ENCODE data around the gene LRRC8D. TPM values are rescaled to one million over a fixed set of nuclear protein-coding genes. Genes with fewer than 3 reads are reported as not detected.

LRRC8D gene
- total RNA-seq, 1 donor from 2014 or later: 6.8 TPM

- no peak for DNase-seq
- no peak for ATAC-seq
- intact Hi-C loops (cut with micrococcal nuclease): no loop called here
Observed at GRCh38 chr1:89927049-89927448, 106.2 kb downstream of the LRRC8D start.

DNA sequence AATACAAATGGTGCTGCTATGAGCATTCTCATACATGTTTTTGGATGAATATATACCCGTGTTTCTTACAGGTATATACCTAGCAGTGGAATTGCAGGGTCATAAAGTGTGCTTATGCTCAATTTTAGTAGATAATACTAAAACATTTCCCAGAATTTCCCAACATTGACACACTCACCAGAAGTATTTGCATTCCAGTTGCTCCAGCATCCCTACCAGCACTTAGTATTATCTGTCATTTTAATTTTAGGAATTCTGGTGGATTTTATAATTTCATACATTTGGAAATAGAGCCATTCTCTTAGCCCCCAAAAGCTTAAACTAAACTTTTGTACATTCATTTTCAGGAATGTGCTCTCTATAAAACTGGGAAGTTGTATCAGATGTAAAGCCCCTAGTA lies 106.6 kb downstream of the LRRC8D start:
- intact Hi-C loops (cut with micrococcal nuclease): no loop called here
- no peak for DNase-seq
- no peak for ATAC-seq

DNA sequence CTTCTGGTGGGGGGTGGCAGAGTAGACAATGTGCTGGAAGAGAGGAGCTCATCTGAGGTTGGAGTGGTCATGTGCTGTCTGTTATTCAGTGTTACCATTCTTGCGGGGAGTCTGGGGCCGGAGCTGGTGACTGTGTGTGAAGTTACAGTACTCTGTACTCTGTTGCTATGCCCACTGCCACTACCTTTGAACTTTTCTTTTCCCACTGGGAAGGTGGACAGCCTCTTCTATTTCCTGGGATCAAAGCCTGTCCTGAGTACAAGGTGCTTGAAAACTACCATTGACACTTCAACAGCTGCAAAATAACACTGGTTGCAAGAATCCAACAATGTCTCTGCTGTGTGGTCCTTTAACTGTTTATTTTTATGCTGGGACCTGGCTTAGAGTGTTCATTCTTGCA lies 107.7 kb downstream of the LRRC8D start:
- no peak for DNase-seq
- intact Hi-C loops (cut with micrococcal nuclease): no loop called here
- peak; percentile 32 for ATAC-seq

- no peak for ATAC-seq
- DNase-seq: no peak
- intact Hi-C loops (cut with micrococcal nuclease): no loop called here
Observed at GRCh38 chr1:89929467-89930063, 108.7 kb downstream of the LRRC8D start.

GRCh38 chr1:89930579-89930978 lies 109.7 kb downstream of the LRRC8D start:
- DNase-seq (no peak), ATAC-seq (no peak)
- intact Hi-C loops (cut with micrococcal nuclease): no loop called here

GRCh38 chr1:89931964-89932363 lies 111.1 kb downstream of the LRRC8D start:
- ATAC-seq (no peak), DNase-seq (no peak)
- intact Hi-C loops (cut with micrococcal nuclease): no loop called here

- ATAC-seq (no peak), DNase-seq (no peak)
- intact Hi-C loops (cut with micrococcal nuclease): no loop called here
Observed at GRCh38 chr1:89932598-89933364, 111.9 kb downstream of the LRRC8D start.

DNA sequence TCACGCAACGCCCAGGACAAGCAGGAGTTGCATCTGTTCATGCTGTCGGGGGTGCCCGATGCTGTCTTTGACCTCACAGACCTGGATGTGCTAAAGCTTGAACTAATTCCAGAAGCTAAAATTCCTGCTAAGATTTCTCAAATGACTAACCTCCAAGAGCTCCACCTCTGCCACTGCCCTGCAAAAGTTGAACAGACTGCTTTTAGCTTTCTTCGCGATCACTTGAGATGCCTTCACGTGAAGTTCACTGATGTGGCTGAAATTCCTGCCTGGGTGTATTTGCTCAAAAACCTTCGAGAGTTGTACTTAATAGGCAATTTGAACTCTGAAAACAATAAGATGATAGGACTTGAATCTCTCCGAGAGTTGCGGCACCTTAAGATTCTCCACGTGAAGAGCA lies 113.6 kb downstream of the LRRC8D start:
- intact Hi-C loops (cut with micrococcal nuclease): no loop called here
- DNase-seq (no peak), ATAC-seq (no peak)

DNA sequence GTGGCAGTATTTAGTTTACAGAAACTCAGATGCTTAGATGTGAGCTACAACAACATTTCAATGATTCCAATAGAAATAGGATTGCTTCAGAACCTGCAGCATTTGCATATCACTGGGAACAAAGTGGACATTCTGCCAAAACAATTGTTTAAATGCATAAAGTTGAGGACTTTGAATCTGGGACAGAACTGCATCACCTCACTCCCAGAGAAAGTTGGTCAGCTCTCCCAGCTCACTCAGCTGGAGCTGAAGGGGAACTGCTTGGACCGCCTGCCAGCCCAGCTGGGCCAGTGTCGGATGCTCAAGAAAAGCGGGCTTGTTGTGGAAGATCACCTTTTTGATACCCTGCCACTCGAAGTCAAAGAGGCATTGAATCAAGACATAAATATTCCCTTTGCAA lies 114.4 kb downstream of the LRRC8D start:
- no peak for DNase-seq
- intact Hi-C loops (cut with micrococcal nuclease): no loop called here

GRCh38 chr1:89936694-89937093 lies 115.9 kb downstream of the LRRC8D start:
- ATAC-seq: no peak
- intact Hi-C loops (cut with micrococcal nuclease): no loop called here
- no peak for DNase-seq

More for the DNA sequence above, 114.4 kb downstream of the LRRC8D start:
- no peak for ATAC-seq

- DNase-seq (no peak), ATAC-seq (no peak)
- intact Hi-C loops (cut with micrococcal nuclease): no loop called here
Observed at GRCh38 chr1:89938171-89939055, 117.6 kb downstream of the LRRC8D start.

DNA sequence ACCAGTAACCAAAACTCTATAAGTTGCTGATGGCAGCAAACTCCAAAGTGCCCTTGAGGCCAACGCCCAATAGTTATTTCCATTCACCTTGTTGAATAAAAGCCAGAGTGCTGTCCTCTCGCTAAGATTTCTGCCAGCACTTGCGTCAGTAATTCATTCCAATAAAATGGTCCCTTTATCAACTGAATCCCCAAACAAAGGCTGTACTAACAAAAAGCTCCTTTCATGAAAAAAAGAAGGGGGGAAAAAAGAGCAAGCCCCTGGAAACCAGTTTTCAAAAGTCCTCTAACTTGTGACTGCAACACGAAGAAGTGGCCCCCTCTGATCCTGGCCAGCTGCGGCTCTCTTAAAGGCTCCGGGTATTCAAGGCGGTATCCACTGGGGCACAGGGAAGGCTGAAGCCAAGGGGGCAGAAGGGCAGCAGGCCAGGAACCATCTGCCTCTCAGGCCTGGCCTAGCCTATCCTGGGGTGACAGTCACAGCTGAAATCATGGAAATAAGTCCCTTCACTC lies 118.3 kb downstream of the LRRC8D start:
- ATAC-seq: no peak
- intact Hi-C loops (cut with micrococcal nuclease): no loop called here
- DNase-seq: no peak

- intact Hi-C loops (cut with micrococcal nuclease): no loop called here
- DNase-seq: no peak
- ATAC-seq: no peak
Observed at GRCh38 chr1:89939693-89940438, 119.0 kb downstream of the LRRC8D start.

GRCh38 chr1:89941110-89941766 lies 120.4 kb downstream of the LRRC8D start:
- DNase-seq (no peak), ATAC-seq (no peak)
- intact Hi-C loops (cut with micrococcal nuclease): no loop called here

DNA sequence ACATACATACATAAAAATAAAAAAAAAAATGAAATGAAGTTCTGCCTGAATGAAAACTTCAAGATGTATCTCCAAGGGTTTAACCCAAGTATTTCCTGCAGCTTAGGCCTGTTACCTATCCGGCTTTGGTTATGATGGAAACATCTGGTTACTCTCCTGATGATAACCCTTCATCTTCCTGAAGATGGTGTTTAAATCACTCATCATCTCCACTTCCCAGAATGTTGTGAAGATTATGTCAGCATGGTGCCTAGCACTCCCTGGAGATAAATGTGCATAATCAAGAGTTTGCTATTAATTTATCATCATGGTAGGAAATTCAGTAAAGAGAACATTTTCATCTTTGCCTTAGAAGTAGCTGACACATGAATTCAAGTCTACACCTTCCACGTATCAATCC lies 121.2 kb downstream of the LRRC8D start:
- DNase-seq (no peak), ATAC-seq (no peak)
- intact Hi-C loops (cut with micrococcal nuclease): no loop called here

- ATAC-seq: peak; percentile 28
- DNase-seq: no peak
- intact Hi-C loops (cut with micrococcal nuclease): no loop called here
Observed at GRCh38 chr1:89942825-89943658, 122.2 kb downstream of the LRRC8D start.

GRCh38 chr1:89943846-89944781 lies 123.3 kb downstream of the LRRC8D start:
- no peak for DNase-seq
- no peak for ATAC-seq
- intact Hi-C loops (cut with micrococcal nuclease): no loop called here
